NT2/D1 (cell line): Measurements from ENCODE around the gene LILRA6.
"Not testable (repeated sequence)": the region's sequence is repeated elsewhere in the genome, so short reads cannot be mapped to it uniquely, and the experiment has no call there.

Experiments used
- YY1 ChIP-seq: IDR thresholded peaks from 2 replicates; pipeline ENCODE4 v1.6.1; 2011; ENCODE audit not compliant: insufficient read length, insufficient read depth
- ZNF274 ChIP-seq: IDR thresholded peaks from 2 replicates; pipeline ENCODE4 v1.6.1; 2011; ENCODE audit warnings: mild to moderate bottlenecking, low read depth, low read length

DNA sequence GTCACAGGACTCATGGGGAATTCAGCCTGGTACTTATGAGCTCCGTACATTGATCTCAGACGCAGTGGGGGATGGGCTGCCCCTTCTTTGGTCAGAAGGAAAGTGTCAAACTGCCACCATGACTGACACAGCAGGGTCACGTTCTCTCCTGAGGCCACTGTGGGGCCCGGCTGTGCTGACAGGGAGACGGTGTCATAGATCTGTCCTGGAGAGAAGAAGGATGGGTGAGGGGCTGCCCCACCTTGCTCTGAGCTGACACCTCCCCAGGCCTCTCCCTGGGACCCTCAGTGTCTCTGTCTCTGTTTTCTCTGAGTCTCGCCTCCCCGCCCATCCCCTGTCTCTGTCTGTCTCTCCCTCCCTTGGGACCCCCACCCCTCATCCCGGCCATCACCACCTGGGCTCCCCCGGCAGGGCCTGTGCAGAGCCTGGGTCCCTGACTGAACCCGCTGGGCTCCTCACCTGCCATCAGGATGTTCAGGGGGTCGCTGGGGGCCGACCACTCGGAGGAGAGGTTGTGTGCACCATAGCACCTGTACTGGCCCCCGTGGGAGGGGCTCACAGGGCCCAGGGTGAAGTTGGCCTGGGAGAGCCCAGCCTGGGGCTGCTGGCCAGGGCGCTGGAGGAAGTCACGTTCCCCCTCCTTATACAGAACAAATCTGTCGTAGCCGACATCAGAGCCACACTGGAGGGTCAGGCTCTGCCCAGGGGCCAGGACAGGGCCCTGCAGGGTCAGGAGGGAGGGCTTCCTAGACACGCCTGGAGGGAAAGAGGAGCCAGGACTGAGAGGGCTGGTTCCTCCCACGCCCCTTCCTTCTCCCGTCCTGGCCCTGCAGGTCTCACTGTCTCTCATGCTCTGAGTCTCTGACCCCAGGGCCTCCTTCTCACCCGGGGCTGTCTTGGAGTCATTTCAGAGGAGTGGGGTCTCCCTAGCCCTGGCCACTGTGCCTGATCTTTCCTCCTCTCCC is 1.9 kb downstream of the LILRA6 start:
- TF ChIP-seq YY1, ZNF274: not testable (repeated sequence)
